Measurements from ENCODE around the gene CYP27B1.

CYP27B1 gene

GRCh38 chr12:57782243-57782607, 15.3 kb upstream of the CYP27B1 start:
- peak overlapping the region in 2 of 3 experiments; percentile 73 to 88 for H3K27ac Mint-ChIP-seq

GRCh38 chr12:57781801-57782200, 14.9 kb upstream of the CYP27B1 start:
- Mint-ChIP-seq H3K4me3 (no peak overlapping the region), H3K36me3 (ENCODE audit: low read depth) (peaks cover 17% of the 10 kb centered on the region), H3K4me1 (peaks cover 13% of the 10 kb centered on the region), H3K27me3 (ENCODE audit: low read depth) (no peaks in the 10 kb centered on the region), H3K27ac (no peak overlapping the region), H3K9me3 (no peaks in the 10 kb centered on the region)
- TF ChIP-seq, protein P1, sequence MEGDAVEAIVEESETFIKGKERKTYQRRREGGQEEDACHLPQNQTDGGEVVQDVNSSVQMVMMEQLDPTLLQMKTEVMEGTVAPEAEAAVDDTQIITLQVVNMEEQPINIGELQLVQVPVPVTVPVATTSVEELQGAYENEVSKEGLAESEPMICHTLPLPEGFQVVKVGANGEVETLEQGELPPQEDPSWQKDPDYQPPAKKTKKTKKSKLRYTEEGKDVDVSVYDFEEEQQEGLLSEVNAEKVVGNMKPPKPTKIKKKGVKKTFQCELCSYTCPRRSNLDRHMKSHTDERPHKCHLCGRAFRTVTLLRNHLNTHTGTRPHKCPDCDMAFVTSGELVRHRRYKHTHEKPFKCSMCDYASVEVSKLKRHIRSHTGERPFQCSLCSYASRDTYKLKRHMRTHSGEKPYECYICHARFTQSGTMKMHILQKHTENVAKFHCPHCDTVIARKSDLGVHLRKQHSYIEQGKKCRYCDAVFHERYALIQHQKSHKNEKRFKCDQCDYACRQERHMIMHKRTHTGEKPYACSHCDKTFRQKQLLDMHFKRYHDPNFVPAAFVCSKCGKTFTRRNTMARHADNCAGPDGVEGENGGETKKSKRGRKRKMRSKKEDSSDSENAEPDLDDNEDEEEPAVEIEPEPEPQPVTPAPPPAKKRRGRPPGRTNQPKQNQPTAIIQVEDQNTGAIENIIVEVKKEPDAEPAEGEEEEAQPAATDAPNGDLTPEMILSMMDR (IDR thresholded peaks at IDR 0.05; ENCODE audit: unreplicated experiment in 3 of 3), result no peak

More at GRCh38 chr12:57782243-57782607, 15.3 kb upstream of the CYP27B1 start:
- Mint-ChIP-seq H3K27me3 (ENCODE audit: low read depth) (no peaks in the 10 kb centered on the region), H3K4me3 (peak overlapping the region; percentile 95 to 99 (median 98)), H3K4me1 (peaks cover 13% of the 10 kb centered on the region), H3K9me3 (no peaks in the 10 kb centered on the region), H3K36me3 (ENCODE audit: low read depth) (peaks cover 18% of the 10 kb centered on the region)
- TF ChIP-seq, protein P1 (IDR thresholded peaks at IDR 0.05; ENCODE audit: unreplicated experiment in 3 of 3), result no peak

DNA sequence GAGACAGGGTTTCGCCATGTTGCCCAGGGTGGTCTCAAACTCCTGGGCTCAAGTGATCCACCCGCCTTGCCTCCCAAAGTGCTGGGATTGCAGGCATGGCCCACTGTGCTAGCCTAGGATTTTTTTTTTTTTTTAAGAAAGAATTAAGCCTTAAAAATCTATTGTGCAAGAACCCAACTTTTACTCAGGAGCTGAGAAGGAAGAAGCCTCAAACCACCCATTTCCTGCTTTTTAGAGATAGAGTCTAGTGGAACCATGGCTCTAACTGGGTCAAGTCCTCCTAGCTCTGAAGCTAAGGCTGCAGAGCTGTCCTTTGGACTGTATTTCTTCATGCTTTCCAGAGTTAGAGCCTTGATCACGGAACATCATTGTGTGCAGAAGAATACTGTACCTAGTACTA, 14.4 kb upstream of the CYP27B1 start:
- H3K27ac Mint-ChIP-seq, result no peak overlapping the region
- H3K4me1 Mint-ChIP-seq, result peaks cover 13% of the 10 kb centered on the region
- peaks cover 12% of the 10 kb centered on the region for H3K36me3 Mint-ChIP-seq (ENCODE audit: low read depth)
- TF ChIP-seq, protein P1 (IDR thresholded peaks at IDR 0.05; ENCODE audit: unreplicated experiment in 3 of 3), result no peak
- no peaks in the 10 kb centered on the region for H3K27me3 Mint-ChIP-seq (ENCODE audit: low read depth)
- H3K9me3 Mint-ChIP-seq, result no peaks in the 10 kb centered on the region
- no peak overlapping the region for H3K4me3 Mint-ChIP-seq

DNA sequence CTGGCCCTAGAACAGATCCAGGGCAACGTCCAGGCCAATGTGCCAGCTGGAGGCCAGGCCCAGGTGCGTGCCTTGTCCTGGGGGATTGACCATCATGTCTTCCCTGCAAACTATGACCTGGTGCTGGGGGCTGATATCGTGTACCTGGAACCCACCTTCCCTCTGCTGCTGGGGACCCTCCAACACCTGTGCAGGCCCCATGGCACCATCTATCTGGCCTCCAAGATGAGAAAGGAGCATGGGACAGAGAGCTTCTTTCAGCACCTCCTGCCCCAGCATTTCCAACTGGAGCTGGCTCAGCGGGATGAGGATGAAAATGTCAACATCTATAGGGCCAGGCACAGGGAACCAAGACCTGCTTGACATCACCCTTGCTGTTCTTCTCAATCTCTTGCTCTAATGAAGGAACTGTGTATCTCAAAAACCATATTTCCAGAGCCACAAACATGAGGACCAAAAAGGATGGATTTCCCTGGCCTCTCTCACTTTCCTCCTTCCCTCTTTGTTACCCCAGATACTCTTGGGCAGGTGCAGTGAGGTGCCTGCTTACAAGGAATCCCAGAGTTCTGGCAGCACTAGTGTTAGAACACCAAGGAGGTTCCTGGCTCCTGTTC, 13.5 kb upstream of the CYP27B1 start:
- peaks cover 13% of the 10 kb centered on the region for H3K4me1 Mint-ChIP-seq
- no peak overlapping the region for H3K4me3 Mint-ChIP-seq
- peaks cover 15% of the 10 kb centered on the region for H3K36me3 Mint-ChIP-seq (ENCODE audit: low read depth)
- H3K9me3 Mint-ChIP-seq, result no peaks in the 10 kb centered on the region
- H3K27me3 Mint-ChIP-seq (ENCODE audit: low read depth), result no peaks in the 10 kb centered on the region
- TF ChIP-seq, protein P1 (IDR thresholded peaks at IDR 0.05; ENCODE audit: unreplicated experiment in 3 of 3), result no peak
- H3K27ac Mint-ChIP-seq, result no peak overlapping the region

GRCh38 chr12:57779736-57780135, 12.9 kb upstream of the CYP27B1 start:
- TF ChIP-seq, protein P1 (IDR thresholded peaks at IDR 0.05; ENCODE audit: unreplicated experiment in 3 of 3), result no peak
- Mint-ChIP-seq H3K4me1 (peaks cover 13% of the 10 kb centered on the region), H3K36me3 (ENCODE audit: low read depth) (peaks cover 15% of the 10 kb centered on the region), H3K27ac (no peak overlapping the region), H3K4me3 (peak overlapping the region in 2 of 3 experiments; percentile 19 to 24), H3K9me3 (no peaks in the 10 kb centered on the region), H3K27me3 (ENCODE audit: low read depth) (no peaks in the 10 kb centered on the region)

DNA sequence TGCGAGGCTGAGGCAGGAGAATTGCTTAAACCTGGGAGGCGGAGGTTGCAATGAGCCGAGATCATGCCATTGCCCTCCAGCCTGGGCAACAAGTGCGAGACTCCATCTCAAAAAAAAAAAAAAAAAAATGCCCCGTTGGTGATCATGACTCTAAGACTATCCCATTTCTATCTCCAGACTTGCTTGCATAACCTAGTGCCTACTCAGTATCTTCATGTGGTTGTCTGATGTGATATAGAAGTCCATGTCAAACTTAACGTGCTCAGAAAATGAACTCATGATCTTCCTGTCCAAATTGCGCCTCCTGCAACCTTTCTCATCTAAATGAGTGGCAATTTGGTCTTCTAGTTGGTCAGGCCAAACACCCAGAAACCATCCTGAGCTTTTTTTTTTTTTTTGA, 11.0 kb upstream of the CYP27B1 start:
- H3K27me3 Mint-ChIP-seq (ENCODE audit: low read depth), result no peaks in the 10 kb centered on the region
- H3K4me3 Mint-ChIP-seq, result peak overlapping the region in 1 of 3 experiments; percentile 21
- peaks cover 13% of the 10 kb centered on the region for H3K4me1 Mint-ChIP-seq
- H3K9me3 Mint-ChIP-seq, result no peaks in the 10 kb centered on the region
- H3K36me3 Mint-ChIP-seq (ENCODE audit: low read depth), result peaks cover 10% of the 10 kb centered on the region
- TF ChIP-seq, protein P1 (IDR thresholded peaks at IDR 0.05; ENCODE audit: unreplicated experiment in 3 of 3), result no peak
- no peak overlapping the region for H3K27ac Mint-ChIP-seq
